ENCODE data around the gene KIF26B.
"Not testable (repeated sequence)": the region's sequence is repeated elsewhere in the genome, so short reads cannot be mapped to it uniquely, and the experiment has no call there.

KIF26B gene

GRCh38 chr1:245290836-245291235 is 136.1 kb downstream of the KIF26B start:
- no peak for DNase-seq

- no peak for DNase-seq
These were observed 136.6 kb downstream of the KIF26B start for GRCh38 chr1:245291351-245291750.

- no peak for DNase-seq
These were observed 137.4 kb downstream of the KIF26B start for GRCh38 chr1:245292141-245292540.

GRCh38 chr1:245292553-245292952 is 137.8 kb downstream of the KIF26B start:
- DNase-seq = no peak

GRCh38 chr1:245294020-245294419 is 139.2 kb downstream of the KIF26B start:
- no peak for DNase-seq

GRCh38 chr1:245298781-245299180 is 144.0 kb downstream of the KIF26B start:
- no peak for DNase-seq

- DNase-seq = no peak
These were observed 146.4 kb downstream of the KIF26B start for GRCh38 chr1:245301162-245301580.

- DNase-seq = no peak
These were observed 147.1 kb downstream of the KIF26B start for GRCh38 chr1:245301921-245302320.

- no peak for DNase-seq
These were observed 149.9 kb downstream of the KIF26B start for GRCh38 chr1:245304698-245305097.

GRCh38 chr1:245306020-245306419 is 151.2 kb downstream of the KIF26B start:
- no peak for DNase-seq

- DNase-seq = no peak
These were observed 152.0 kb downstream of the KIF26B start for GRCh38 chr1:245306628-245307410.

GRCh38 chr1:245310571-245311531 is 156.1 kb downstream of the KIF26B start:
- no peak for DNase-seq

GRCh38 chr1:245311887-245312536 is 157.2 kb downstream of the KIF26B start:
- no peak for DNase-seq

- DNase-seq = no peak
These were observed 158.8 kb downstream of the KIF26B start for GRCh38 chr1:245313576-245313975.

- DNase-seq = no peak
These were observed 162.0 kb downstream of the KIF26B start for GRCh38 chr1:245316784-245317183.

- no peak for DNase-seq
These were observed 162.4 kb downstream of the KIF26B start for GRCh38 chr1:245317217-245317616.

- no peak for DNase-seq
These were observed 164.3 kb downstream of the KIF26B start for GRCh38 chr1:245319094-245319493.

GRCh38 chr1:245322673-245323072 is 167.9 kb downstream of the KIF26B start:
- DNase-seq = no peak

- DNase-seq = not testable (repeated sequence)
These were observed 169.0 kb downstream of the KIF26B start for GRCh38 chr1:245323765-245324164.

- no peak for DNase-seq
These were observed 171.4 kb downstream of the KIF26B start for GRCh38 chr1:245325922-245326795.

- DNase-seq = no peak
These were observed 172.6 kb downstream of the KIF26B start for GRCh38 chr1:245327360-245327759.

GRCh38 chr1:245327842-245328241 is 173.1 kb downstream of the KIF26B start:
- DNase-seq = no peak
